AG08395 (cell line): ENCODE data around the gene PCDHGB3.
A peak's percentile ranks its signal among the peaks of the same experiment; 100 is the strongest.

Experiments used
- DNase-seq: peaks from one replicate; pipeline ENCODE4 v3.0.0; 2012; ENCODE audit warnings: mixed read lengths, low spot score

Gene PCDHGB3

DNA sequence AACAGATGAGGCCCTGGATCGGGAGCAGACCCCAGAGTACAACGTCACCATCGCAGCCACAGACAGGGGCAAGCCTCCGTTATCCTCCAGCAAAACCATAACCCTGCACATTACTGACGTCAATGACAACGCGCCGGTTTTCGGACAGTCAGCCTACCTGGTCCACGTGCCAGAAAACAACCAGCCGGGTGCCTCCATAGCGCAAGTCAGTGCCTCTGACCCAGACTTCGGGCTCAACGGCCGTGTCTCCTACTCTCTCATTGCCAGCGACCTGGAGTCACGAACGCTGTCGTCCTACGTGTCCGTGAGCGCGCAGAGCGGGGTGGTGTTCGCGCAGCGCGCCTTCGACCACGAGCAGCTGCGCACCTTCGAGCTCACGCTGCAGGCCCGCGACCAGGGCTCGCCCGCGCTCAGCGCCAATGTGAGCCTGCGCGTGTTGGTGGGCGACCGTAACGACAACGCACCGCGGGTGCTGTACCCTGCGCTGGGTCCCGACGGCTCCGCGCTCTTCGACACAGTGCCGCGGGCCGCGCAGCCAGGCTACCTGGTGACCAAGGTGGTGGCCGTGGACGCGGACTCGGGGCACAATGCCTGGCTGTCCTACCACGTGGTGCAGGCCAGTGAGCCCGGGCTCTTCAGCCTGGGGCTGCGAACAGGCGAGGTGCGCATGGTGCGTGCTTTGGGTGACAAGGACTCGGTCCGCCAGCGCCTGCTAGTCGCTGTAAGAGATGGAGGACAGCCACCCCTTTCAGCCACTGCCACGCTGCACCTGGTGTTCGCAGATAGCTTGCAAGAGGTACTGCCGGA lies 49.2 kb downstream of the PCDHGB3 start:
- DNase-seq, result no peak

- peak; percentile 61 for DNase-seq
Measured at GRCh38 chr5:141420855-141421488, 50.9 kb downstream of the PCDHGB3 start, which contains the start of gene PCDHGA11. Gene PCDHGA11, plus strand, starts transcription at chr5:141421051. Its CDS starts 177 bp downstream, at chr5:141421228.

DNA sequence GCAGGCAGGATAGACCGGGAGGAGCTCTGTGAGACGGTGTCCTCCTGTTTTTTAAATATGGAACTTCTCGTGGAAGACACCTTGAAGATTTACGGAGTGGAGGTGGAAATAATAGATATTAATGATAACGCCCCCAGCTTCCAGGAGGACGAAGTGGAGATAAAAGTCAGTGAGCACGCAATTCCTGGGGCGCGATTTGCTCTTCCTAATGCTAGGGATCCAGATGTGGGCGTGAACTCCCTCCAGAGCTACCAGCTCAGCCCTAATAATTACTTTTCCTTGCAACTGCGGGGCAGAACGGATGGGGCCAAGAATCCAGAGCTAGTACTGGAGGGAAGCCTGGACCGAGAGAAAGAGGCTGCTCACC lies 51.4 kb downstream of the PCDHGB3 start:
- DNase-seq, result no peak
